SK-N-MC (cell line): ENCODE measurements around the gene COL18A1.
A peak's percentile ranks its signal among the peaks of the same experiment; 100 is the strongest.

ENCODE experiments used
- DNase-seq: peaks from one replicate; pipeline ENCODE4 v3.0.0-alpha.2; 2011; ENCODE audit warnings: low read depth, low spot score
- H3K27ac ChIP-seq: fragments of 200-600 bp; sonication (generic); 2 replicates; pipeline ENCODE4 v1.5.1; 2016; ENCODE audit warnings: mixed run types
- H3K36me3 ChIP-seq: fragments of 200-600 bp; sonication (generic); 2 replicates; pipeline ENCODE4 v1.6.1; 2017; ENCODE audit warnings: antibody characterized with exemption, low read length, mixed read lengths; ENCODE audit not compliant: insufficient read depth
- H3K4me3 ChIP-seq: fragments of 200-600 bp; sonication (generic); 2 replicates; pipeline ENCODE4 v1.5.1; 2016
- H3K9ac ChIP-seq: fragments of 200-600 bp; sonication (generic); 2 replicates; pipeline ENCODE4 v1.8.0; 2017; ENCODE audit warnings: mixed run types, mixed read lengths; ENCODE audit not compliant: insufficient read length
- H3K9me3 ChIP-seq: fragments of 200-600 bp; sonication (generic); 2 replicates; pipeline ENCODE4 v1.6.1; 2017; ENCODE audit warnings: low read depth, mild to moderate bottlenecking, antibody characterized with exemption, low read length, moderate library complexity, mixed read lengths
- EZH2 ChIP-seq: fragments of 200-600 bp; sonication (generic); IDR thresholded peaks from one replicate; pipeline ENCODE4 v1.6.1; 2017; ENCODE audit warnings: antibody characterized with exemption
- FOXP2 ChIP-seq: optimal IDR thresholded peaks from 2 replicates; pipeline ENCODE3; 2011; ENCODE audit warnings: mild to moderate bottlenecking, moderate library complexity; ENCODE audit not compliant: insufficient read depth; ENCODE audit errors: extremely low read length, control extremely low read depth
- POLR2AphosphoS5 ChIP-seq: IDR thresholded peaks from 2 replicates; pipeline ENCODE4 v1.6.1; 2012; ENCODE audit warnings: mild to moderate bottlenecking, low read depth, low read length, borderline replicate concordance

COL18A1 gene

DNA sequence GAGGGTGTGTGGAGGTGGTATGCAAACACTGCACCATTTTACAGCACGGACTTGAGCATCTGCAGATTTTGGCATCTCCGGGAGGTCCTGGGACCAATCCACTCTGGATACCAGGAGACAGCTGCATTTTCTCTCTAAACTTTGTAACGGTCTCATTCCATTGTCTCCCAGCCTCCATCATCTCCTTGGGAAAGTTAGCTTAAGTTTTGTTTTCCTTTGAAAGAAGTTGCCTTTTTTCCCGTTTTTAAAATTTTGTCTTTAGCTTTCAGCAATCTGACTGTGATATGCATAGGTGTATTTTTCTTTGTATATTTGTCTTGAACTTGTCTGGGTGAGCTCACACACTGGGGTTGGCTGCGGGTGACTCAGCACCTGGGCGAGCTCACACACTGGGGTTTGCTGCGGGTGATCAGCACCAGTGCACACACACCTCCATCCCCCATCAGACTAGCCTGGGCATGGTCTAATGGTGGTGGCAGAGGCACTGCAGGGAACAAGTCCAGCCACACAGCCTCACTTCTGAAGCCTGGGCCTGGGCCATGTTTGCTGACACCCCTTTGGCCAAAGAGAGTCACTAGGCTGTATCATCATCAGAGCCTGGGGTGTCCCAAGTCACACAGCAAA is 32.1 kb upstream of the COL18A1 start:
- Histone ChIP-seq H3K27ac (no peak overlapping the region), H3K9me3 (no peaks in the 10 kb centered on the region), H3K9ac (no peak overlapping the region), H3K36me3 (no peaks in the 10 kb centered on the region), H3K4me3 (no peak overlapping the region)
- TF ChIP-seq FOXP2, result no peak
- no peak for TF ChIP-seq EZH2
- no peak for TF ChIP-seq POLR2AphosphoS5
- no peak for DNase-seq

DNA sequence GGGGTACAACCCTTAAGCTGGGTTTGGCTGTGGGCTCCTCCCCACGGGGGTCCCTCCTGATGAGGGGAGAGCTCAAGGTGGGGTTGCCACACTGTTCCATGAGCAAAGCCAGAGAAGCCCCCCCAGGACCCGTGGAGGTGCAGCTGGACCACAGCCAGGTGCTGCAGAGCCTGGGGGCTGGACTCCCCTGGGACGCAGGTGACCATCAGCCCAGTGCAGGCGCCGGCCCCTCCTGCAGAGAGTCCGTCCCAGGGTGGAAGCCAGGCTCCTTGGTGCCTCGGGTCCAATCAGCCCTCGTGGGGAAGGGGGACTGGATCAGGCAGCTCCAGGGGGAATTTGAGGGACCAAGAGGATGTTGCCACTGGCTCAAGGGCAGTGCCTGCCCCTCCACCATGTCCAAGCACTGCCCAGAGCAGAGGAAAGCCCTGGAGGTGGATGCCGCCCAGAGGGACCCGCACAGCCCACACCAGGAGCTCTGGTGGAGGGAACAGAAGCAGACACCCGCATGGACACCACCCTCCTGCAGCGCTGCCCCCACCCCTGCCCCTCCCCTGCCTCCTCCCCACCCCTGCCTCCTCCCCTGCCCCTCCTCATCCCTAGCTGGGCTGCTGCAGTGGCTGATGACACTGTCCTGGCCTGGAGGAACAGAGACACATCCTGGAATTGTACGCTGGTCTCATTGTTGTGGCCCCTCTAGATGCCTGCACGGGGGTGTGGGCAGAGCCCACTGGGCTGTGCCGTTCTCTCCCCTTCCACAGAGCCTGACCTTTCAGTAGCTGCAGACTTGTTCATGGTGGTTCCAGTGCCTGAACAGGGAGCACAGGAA is 30.8 kb upstream of the COL18A1 start:
- Histone ChIP-seq H3K9ac (no peak overlapping the region), H3K4me3 (no peak overlapping the region), H3K27ac (no peak overlapping the region), H3K9me3 (no peaks in the 10 kb centered on the region), H3K36me3 (no peaks in the 10 kb centered on the region)
- no peak for TF ChIP-seq FOXP2
- TF ChIP-seq EZH2, result no peak
- TF ChIP-seq POLR2AphosphoS5, result no peak
- DNase-seq, result no peak

DNA sequence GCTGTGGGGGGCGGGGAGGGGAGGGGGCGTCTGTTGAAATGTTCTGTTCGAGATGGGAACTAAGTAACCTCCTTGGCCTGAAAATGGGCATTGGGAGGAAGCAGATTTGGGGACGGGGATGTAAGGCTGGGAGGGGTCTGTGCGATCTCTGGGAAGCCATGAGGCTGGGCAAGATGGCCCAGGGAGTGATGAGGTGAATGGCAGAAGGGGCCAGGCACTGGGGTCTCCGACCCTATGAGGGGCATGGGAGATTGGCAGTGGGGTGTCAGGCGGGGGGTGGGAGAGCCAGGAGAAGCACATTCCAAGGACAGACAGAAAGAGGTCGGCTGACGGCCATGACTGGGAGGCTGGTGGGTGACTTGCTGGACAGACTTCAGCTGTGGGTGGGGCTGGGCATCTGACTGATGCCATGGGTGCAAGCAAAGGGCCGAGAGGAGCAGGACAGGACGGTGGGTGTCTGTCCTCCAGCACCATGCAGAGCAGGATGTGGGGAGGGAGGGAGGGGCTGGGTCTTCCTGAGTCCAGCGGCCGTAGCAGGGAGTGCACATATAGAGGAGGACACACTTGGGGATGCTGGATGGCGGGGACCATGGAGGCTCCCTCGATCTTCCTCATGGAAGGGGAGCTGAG is 30.0 kb upstream of the COL18A1 start:
- Histone ChIP-seq H3K9ac (no peak overlapping the region), H3K9me3 (no peaks in the 10 kb centered on the region), H3K27ac (no peak overlapping the region), H3K36me3 (no peaks in the 10 kb centered on the region), H3K4me3 (no peak overlapping the region)
- DNase-seq, result no peak
- TF ChIP-seq FOXP2 (no peak), POLR2AphosphoS5 (no peak), EZH2 (no peak)

DNA sequence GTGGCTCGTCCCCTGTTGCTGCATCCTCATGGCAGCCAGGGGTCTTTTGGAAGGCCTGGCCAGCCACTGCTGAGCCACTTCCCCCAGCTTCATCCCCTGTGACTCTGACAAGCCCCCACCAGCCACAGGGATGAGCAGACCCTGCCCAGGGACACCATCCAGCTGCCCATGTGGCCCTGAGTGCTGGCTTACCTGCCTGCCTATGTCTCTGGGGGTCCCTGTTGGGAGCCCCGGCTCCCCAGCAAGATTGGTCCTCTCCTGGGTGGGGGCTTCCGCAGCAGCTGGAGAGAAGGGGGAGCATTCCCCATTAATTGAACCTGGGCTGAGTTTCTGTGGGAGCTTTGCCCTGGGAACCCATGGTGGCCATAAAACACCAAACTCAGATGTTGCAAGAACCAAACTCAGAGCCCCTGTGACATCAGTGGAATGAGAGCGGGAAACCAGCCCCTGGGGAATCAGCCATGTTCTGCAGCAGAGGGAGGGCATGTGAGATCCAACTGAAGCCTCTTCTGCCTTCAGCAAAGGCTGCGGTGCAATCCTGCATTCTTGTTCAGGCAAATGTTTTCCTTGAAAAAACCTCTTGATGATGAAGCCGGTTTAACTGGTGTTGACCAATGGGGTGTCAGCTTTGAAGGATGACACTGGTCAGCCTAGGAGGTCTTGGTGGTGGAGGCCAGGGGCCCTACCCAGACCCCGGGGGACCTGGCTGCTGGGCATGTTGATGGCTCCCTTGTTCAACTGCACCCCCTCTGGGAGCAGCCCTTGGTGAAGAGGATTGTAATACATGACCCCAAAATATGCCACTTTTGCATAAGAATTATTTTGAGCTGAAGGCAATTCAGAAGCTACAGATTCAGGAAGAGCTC is 28.3 kb upstream of the COL18A1 start:
- H3K9ac ChIP-seq, result no peak overlapping the region
- H3K27ac ChIP-seq, result no peak overlapping the region
- H3K4me3 ChIP-seq, result no peak overlapping the region
- TF ChIP-seq POLR2AphosphoS5 (no peak), EZH2 (no peak), FOXP2 (no peak)
- DNase-seq, result no peak
- H3K36me3 ChIP-seq, result no peaks in the 10 kb centered on the region
- no peaks in the 10 kb centered on the region for H3K9me3 ChIP-seq

DNA sequence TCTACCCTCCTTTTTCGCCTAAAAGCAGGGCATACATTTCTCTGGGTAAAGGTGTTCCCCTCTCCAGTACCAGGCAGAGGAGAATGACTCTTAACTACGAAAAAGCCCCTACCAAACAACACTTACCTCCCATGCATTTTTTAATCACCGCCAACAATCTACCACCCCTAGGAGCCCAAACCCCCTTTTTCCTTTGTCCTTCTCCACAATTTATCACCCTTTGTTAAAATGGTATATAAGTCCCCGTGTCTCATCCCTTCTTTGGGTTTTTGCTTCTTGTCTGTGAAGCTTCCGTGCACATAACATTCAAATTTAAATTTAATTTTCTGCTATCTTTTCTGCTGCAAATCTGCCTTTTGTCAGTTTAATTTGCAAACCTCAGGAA is 27.6 kb upstream of the COL18A1 start:
- no peak for DNase-seq
- H3K9me3 ChIP-seq, result no peaks in the 10 kb centered on the region
- no peak overlapping the region for H3K4me3 ChIP-seq
- no peaks in the 10 kb centered on the region for H3K36me3 ChIP-seq
- no peak for TF ChIP-seq EZH2
- no peak for TF ChIP-seq POLR2AphosphoS5
- no peak for TF ChIP-seq FOXP2
- peak overlapping the region; percentile 58; the same call in 1 of the 2 replicates for H3K27ac ChIP-seq
- no peak overlapping the region for H3K9ac ChIP-seq

DNA sequence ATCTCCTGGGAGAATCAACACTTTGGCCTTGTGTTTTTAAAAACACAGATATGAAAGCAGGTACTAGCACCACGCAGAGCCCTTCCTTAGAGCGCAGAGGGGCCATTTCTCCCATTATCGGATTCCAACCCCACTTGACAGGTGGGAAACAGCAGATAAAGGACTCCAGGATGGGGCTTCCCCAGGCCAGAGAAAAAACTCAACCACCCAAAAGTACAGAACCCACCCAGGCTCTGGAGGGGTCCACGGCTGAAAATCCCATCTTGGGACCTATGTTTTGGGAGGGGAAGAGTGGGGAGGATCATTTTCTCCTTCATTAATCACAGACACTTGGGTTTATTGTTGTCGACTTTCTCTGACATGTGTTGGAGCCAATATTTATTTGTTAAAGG is 27.1 kb upstream of the COL18A1 start:
- Histone ChIP-seq H3K9me3 (no peaks in the 10 kb centered on the region), H3K4me3 (peak overlapping the region; percentile 35; the same call in 1 of the 2 replicates), H3K27ac (peak overlapping the region; percentile 58), H3K36me3 (no peaks in the 10 kb centered on the region), H3K9ac (no peak overlapping the region)
- no peak for TF ChIP-seq EZH2
- no peak for TF ChIP-seq FOXP2
- TF ChIP-seq POLR2AphosphoS5, result no peak
- no peak for DNase-seq

DNA sequence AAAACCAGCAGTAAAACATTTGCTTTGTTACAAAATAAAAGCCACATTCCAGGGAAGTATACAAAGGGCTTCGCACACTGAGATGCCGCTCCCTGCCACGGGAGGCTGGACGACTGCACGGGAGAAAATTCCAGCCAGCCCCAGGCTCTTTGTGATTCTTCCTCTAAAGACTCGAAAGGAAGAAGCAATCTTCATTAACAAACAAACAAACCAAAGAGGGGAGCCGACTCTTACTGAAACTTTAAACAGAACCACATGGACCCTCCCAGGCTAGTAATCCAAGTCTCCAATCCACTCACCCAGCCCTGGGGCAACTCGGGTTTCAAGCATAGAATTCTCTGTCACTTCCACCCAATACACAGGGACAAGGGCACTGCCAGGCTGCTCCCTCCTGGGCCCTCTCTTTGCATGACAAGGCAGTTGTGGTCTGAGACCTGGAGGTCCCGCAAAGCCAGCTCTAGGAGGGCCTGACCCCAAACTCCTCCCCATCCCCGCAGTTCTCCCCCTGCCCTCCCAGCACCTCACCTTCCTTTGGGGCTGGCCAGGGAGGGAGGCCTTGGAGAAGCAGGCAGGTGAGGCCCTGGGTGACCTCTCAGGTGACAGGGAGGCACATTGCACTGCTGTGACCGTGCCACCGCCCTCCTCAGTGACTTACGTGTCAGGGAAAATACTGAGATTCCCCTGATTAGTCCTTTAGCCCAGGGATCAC is 26.6 kb upstream of the COL18A1 start:
- Histone ChIP-seq H3K36me3 (no peaks in the 10 kb centered on the region), H3K27ac (peak overlapping the region; percentile 58), H3K9me3 (no peaks in the 10 kb centered on the region), H3K4me3 (peak overlapping the region; percentile 35; the same call in 1 of the 2 replicates), H3K9ac (no peak overlapping the region)
- no peak for TF ChIP-seq EZH2
- TF ChIP-seq POLR2AphosphoS5, result no peak
- no peak for DNase-seq
